GM12864 (cell line): ENCODE measurements around the gene GCLC.

ENCODE experiments used
- DNase-seq: peaks from one replicate; pipeline ENCODE4 v3.0.0-alpha.2; 2011; ENCODE audit warnings: low read depth
- H3K4me3 ChIP-seq: 2 replicates; pipeline ENCODE4 v1.5.1; 2011; ENCODE audit warnings: mild to moderate bottlenecking, low read depth, low read length, control low read depth
- TF ChIP-seq, protein P1 (sequence below): IDR thresholded peaks from 2 replicates; pipeline ENCODE4 v1.5.1; 2011; ENCODE audit warnings: low read depth, mild to moderate bottlenecking, moderate library complexity, low read length, control low read depth, inconsistent platforms; ENCODE audit errors: missing control alignments

The GCLC gene

DNA sequence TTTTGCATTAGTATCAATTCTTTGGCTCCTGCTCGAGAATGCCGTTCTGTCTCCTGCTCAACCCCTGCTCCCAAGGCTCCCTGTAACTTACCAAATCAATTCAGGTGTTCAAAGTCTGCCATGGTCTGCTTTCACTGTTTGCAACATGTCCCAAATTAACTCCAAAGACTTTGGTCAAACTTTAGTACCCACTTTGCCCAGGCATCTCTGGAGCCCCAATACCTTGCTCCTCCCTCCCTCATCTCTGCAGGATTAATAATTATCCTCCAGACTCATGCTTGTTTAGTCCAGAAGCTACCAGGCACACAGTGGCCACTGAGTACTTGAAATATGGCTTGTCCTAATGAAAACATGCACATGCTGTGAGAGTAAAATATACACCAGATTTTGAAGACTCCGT is 30.2 kb downstream of the GCLC start:
- no peak overlapping the region for H3K4me3 ChIP-seq
- TF ChIP-seq, protein P1, sequence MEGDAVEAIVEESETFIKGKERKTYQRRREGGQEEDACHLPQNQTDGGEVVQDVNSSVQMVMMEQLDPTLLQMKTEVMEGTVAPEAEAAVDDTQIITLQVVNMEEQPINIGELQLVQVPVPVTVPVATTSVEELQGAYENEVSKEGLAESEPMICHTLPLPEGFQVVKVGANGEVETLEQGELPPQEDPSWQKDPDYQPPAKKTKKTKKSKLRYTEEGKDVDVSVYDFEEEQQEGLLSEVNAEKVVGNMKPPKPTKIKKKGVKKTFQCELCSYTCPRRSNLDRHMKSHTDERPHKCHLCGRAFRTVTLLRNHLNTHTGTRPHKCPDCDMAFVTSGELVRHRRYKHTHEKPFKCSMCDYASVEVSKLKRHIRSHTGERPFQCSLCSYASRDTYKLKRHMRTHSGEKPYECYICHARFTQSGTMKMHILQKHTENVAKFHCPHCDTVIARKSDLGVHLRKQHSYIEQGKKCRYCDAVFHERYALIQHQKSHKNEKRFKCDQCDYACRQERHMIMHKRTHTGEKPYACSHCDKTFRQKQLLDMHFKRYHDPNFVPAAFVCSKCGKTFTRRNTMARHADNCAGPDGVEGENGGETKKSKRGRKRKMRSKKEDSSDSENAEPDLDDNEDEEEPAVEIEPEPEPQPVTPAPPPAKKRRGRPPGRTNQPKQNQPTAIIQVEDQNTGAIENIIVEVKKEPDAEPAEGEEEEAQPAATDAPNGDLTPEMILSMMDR, result no peak
- DNase-seq, result no peak

GRCh38 chr6:53513519-53513966 is 31.4 kb downstream of the GCLC start:
- TF ChIP-seq, protein P1, result no peak
- no peak overlapping the region for H3K4me3 ChIP-seq
- no peak for DNase-seq

DNA sequence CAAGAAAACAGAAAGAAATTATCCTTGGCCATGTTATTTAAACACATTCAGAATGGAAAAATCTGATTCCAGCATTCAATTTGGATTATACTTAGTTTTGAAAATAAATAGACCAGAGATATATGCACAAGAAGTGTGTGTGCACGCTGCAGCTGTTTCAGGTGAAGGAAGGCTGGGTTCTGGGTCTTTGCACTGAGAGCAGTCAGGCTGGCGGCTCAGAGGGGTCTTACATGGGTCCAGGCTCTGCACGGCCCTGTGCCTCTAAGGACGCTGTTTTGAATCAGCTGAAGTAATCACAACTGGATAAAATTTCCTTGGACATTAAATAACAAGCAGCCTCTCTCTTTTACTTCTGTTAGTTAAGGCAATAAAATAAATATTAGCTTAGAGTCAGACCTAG is 31.8 kb downstream of the GCLC start:
- DNase-seq, result no peak
- TF ChIP-seq, protein P1, result no peak
- no peak overlapping the region for H3K4me3 ChIP-seq

DNA sequence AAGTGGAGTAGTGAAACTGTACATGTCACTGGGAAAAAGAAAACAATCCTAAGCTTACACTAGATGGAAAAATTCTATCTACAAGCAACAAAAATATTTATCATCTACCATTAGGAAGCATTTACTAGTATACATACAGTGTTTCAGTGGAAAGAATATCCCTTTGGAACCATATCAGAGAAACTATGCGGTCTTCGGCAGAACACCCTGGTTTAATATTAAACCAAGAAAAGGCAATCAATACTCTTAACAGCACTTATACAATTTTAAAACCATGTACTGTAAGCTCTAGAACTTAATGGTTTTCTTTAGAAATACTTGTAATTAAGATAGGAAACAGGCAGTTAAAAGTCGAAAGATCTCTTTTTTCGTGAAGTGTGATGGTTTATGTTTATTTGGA is 32.3 kb downstream of the GCLC start:
- no peak for DNase-seq
- H3K4me3 ChIP-seq, result no peak overlapping the region

GRCh38 chr6:53510746-53511145 is 34.2 kb downstream of the GCLC start:
- no peak overlapping the region for H3K4me3 ChIP-seq
- TF ChIP-seq, protein P1, result no peak
- DNase-seq, result no peak

More for the DNA sequence above, 32.3 kb downstream of the GCLC start:
- TF ChIP-seq, protein P1, result no peak

- TF ChIP-seq, protein P1, result no peak
- DNase-seq, result no peak
- no peak overlapping the region for H3K4me3 ChIP-seq
Observed at GRCh38 chr6:53506872-53507271, 38.0 kb downstream of the GCLC start.

GRCh38 chr6:53504512-53504911 is 40.4 kb downstream of the GCLC start:
- TF ChIP-seq, protein P1, result no peak
- DNase-seq, result no peak
- no peak overlapping the region for H3K4me3 ChIP-seq
